ENCODE data around the gene RPL31.
A peak's percentile ranks its signal among the peaks of the same experiment; 100 is the strongest.

RPL31 gene

GRCh38 chr2:101001691-101002561 is at the start of gene RPL31:
TSS of gene RPL31 (plus strand) at chr2:101002289. CDS start at chr2:101002702, 413 bp downstream.
- peak; percentile 99 for DNase-seq (ENCODE audit: low read depth)
- TF ChIP-seq, protein P1, sequence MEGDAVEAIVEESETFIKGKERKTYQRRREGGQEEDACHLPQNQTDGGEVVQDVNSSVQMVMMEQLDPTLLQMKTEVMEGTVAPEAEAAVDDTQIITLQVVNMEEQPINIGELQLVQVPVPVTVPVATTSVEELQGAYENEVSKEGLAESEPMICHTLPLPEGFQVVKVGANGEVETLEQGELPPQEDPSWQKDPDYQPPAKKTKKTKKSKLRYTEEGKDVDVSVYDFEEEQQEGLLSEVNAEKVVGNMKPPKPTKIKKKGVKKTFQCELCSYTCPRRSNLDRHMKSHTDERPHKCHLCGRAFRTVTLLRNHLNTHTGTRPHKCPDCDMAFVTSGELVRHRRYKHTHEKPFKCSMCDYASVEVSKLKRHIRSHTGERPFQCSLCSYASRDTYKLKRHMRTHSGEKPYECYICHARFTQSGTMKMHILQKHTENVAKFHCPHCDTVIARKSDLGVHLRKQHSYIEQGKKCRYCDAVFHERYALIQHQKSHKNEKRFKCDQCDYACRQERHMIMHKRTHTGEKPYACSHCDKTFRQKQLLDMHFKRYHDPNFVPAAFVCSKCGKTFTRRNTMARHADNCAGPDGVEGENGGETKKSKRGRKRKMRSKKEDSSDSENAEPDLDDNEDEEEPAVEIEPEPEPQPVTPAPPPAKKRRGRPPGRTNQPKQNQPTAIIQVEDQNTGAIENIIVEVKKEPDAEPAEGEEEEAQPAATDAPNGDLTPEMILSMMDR (conservative IDR thresholded peaks at IDR 0.05; ENCODE audit: low read depth, low read length) = no peak
- peak within 1 kb of the TSS; percentile 93 for H3K4me3 ChIP-seq (ENCODE audit: low read depth, low read length)

GRCh38 chr2:100952512-100952911 is 49.6 kb upstream of the RPL31 start:
- TF ChIP-seq, protein P1 (conservative IDR thresholded peaks at IDR 0.05; ENCODE audit: low read depth, low read length) = no peak
- no peak overlapping the region for H3K4me3 ChIP-seq (ENCODE audit: low read depth, low read length)
- DNase-seq (ENCODE audit: low read depth) = no peak

DNA sequence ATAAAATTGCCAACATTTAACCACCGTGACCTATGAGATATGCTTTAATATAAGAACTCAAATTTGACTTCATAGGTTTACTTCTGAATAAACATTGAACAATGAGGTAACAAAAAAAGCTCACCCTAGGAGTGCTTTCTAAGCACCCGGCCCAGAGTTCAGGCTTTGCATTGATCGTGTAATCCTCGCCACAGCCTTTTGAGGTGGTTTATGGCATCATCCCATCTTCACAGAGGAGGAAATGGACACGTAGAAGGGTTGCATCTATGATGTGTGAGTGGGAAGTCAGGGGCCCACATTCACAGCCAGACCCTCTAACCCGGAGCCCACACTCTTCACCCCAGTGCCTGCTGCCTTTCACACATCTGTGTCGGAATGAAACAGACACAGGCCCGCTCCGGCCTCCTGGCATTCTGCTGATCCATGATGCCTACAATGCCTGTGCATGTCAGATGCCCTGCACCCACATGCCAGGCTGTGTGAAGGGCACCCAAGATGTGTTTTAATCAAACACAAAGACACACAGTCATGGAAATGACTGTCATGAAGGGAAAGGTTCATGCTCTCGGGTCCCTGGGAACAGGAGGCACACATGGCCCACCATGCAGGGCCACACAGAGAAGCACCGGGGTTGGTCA is 48.6 kb upstream of the RPL31 start:
- DNase-seq (ENCODE audit: low read depth) = no peak
- TF ChIP-seq, protein P1 (conservative IDR thresholded peaks at IDR 0.05; ENCODE audit: low read depth, low read length) = no peak

DNA sequence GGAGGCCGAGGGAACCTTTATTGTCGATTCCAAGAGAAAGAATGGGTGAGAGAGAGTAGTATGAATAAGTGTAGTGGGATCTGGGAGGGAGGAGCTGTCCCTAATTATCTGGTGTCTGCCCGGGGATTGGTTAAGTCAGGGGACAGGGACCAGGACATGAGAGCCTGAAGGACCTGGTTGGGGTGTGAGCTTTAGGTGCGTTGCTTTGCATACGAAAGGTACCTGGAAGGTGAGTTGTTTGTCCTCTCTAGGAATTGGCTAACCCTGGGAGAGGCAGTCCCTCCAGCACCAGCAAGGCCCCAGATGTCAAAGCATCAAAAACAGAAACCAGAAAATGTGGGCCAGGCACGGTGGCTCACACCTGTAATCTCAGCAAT is 48.1 kb upstream of the RPL31 start:
- H3K4me3 ChIP-seq (ENCODE audit: low read depth, low read length) = no peak overlapping the region
- no peak for DNase-seq (ENCODE audit: low read depth)
- TF ChIP-seq, protein P1 (conservative IDR thresholded peaks at IDR 0.05; ENCODE audit: low read depth, low read length) = no peak

More for the DNA sequence above, 48.6 kb upstream of the RPL31 start:
- H3K4me3 ChIP-seq (ENCODE audit: low read depth, low read length) = no peak overlapping the region

DNA sequence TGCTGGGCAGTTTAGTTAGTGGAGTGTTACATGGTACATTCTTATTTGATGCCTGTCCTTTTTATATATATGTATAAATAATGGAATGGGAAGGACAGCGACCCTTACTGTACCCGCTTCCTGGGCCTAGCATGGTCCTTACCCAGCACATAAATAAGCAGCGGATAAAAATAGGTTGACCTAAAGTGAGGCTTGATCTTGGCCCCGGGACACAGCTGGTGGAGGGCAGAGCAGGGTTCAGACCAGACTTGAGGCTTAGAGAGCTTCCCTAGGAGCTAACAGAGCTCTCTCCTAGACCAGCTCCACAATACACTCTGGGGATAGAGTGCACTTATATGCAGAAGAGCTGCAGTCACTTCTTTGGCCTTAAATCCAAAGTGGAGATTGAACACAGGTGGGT is 46.9 kb upstream of the RPL31 start:
- no peak for DNase-seq (ENCODE audit: low read depth)
- no peak overlapping the region for H3K4me3 ChIP-seq (ENCODE audit: low read depth, low read length)
- TF ChIP-seq, protein P1 (conservative IDR thresholded peaks at IDR 0.05; ENCODE audit: low read depth, low read length) = no peak

GRCh38 chr2:100956081-100956480 is 46.0 kb upstream of the RPL31 start:
- DNase-seq (ENCODE audit: low read depth) = no peak
- no peak overlapping the region for H3K4me3 ChIP-seq (ENCODE audit: low read depth, low read length)
- TF ChIP-seq, protein P1 (conservative IDR thresholded peaks at IDR 0.05; ENCODE audit: low read depth, low read length) = no peak

All from choroid plexus epithelial cell (primary cell).